GM18861 (cell line): ENCODE data around the gene GABRR3.

Experiments used
- ATAC-seq: cut with Tn5 transposase; IDR thresholded peaks from one replicate; pipeline ENCODE4 v1.9.1; 2021; ENCODE audit not compliant: unreplicated experiment

The GABRR3 gene

GRCh38 chr3:97958796-97959195, 76.3 kb downstream of the GABRR3 start:
- no peak for ATAC-seq

- no peak for ATAC-seq
These were observed 76.7 kb downstream of the GABRR3 start for GRCh38 chr3:97958396-97958795.

- ATAC-seq: no peak
These were observed 77.4 kb downstream of the GABRR3 start for GRCh38 chr3:97957617-97958311.

GRCh38 chr3:97956051-97956450, 79.1 kb downstream of the GABRR3 start:
- no peak for ATAC-seq

- peak; percentile 55 for ATAC-seq
These were observed 80.8 kb downstream of the GABRR3 start for GRCh38 chr3:97954228-97954827.

- ATAC-seq: no peak
These were observed 82.2 kb downstream of the GABRR3 start for GRCh38 chr3:97952872-97953271.

GRCh38 chr3:97952280-97952679, 82.8 kb downstream of the GABRR3 start:
- no peak for ATAC-seq

- no peak for ATAC-seq
These were observed 84.8 kb downstream of the GABRR3 start for GRCh38 chr3:97950360-97950759.

GRCh38 chr3:97949743-97950142, 85.4 kb downstream of the GABRR3 start:
- no peak for ATAC-seq

- ATAC-seq: no peak
These were observed 86.0 kb downstream of the GABRR3 start for GRCh38 chr3:97949110-97949485.

GRCh38 chr3:97948351-97949109, 86.6 kb downstream of the GABRR3 start:
- ATAC-seq: no peak

GRCh38 chr3:97942801-97943546, 92.1 kb downstream of the GABRR3 start:
- ATAC-seq: no peak

GRCh38 chr3:97940034-97940433, 95.1 kb downstream of the GABRR3 start:
- no peak for ATAC-seq

GRCh38 chr3:97939401-97939800, 95.7 kb downstream of the GABRR3 start:
- no peak for ATAC-seq

GRCh38 chr3:97938444-97938843, 96.7 kb downstream of the GABRR3 start:
- ATAC-seq: no peak

GRCh38 chr3:97937205-97937604, 97.9 kb downstream of the GABRR3 start:
- ATAC-seq: no peak

- no peak for ATAC-seq
These were observed 99.3 kb downstream of the GABRR3 start for GRCh38 chr3:97935842-97936241.
